Spinal cord (tissue), 10 donors: ENCODE results near the gene CCR5. TPM values are rescaled to one million over a fixed set of nuclear protein-coding genes. Genes with fewer than 3 reads are reported as not detected.

ENCODE experiments used
- DNase-seq, 6 donors: peaks; one replicate each; pipeline versions ENCODE4 v3.0.0 to v3.0.0-alpha.2; 2013 to 2015; ENCODE audit warnings: low spot score in 6 of 6, low read depth in 4 of 6
- H3K27ac ChIP-seq: one replicate; pipeline ENCODE4 v1.5.1; 2013; ENCODE audit warnings: low read depth, low read length, control low read depth
- H3K27me3 ChIP-seq: one replicate; pipeline ENCODE4 v1.6.1; 2013; ENCODE audit warnings: low read length; ENCODE audit not compliant: control insufficient read depth, insufficient read depth
- H3K36me3 ChIP-seq: one replicate; pipeline ENCODE4 v1.6.1; 2013; ENCODE audit warnings: low read length; ENCODE audit not compliant: control insufficient read depth, insufficient read depth
- H3K4me1 ChIP-seq: one replicate; pipeline ENCODE4 v1.6.1; 2013; ENCODE audit warnings: low read length; ENCODE audit not compliant: control insufficient read depth, insufficient read depth
- H3K4me3 ChIP-seq: one replicate; pipeline ENCODE4 v1.5.1; 2013; ENCODE audit warnings: low read depth, low read length, control low read depth
- H3K9me3 ChIP-seq: one replicate; pipeline ENCODE4 v1.6.1; 2013; ENCODE audit warnings: low read length; ENCODE audit not compliant: control insufficient read depth, insufficient read depth
- WGBS: methylation state at CpG from one replicate; pipeline ENCODE4 v1.1.5; 2013; ENCODE audit warnings: missing lambda C conversion rate; ENCODE audit not compliant: insufficient coverage; 5-methylcytosine and 5-hydroxymethylcytosine counted together
- polyA plus RNA-seq, 2 donors: library from polyadenylated mRNA; unstranded; fragments of 120-200 nt; gene quantifications; one replicate each; pipeline ENCODE4 v1.2.1, GENCODE V29; 2013; ENCODE audit not compliant: insufficient read length in 2 of 2
- total RNA-seq, 2 donors: library from RNA; depleted of rRNA in 1 of 2; stranded (reverse); fragments of 120-200 nt in 1 of 2; fragments of >200 nt in 1 of 2; gene quantifications; one replicate each; pipeline versions ENCODE4 v1.2.3 to v1.2.4, GENCODE V29; 2013 to 2014
- donor health status: healthy.

CCR5 gene
- total and polyA plus RNA-seq, 4 donors: 0.11 to 0.79 (median 0.35) TPM

DNA sequence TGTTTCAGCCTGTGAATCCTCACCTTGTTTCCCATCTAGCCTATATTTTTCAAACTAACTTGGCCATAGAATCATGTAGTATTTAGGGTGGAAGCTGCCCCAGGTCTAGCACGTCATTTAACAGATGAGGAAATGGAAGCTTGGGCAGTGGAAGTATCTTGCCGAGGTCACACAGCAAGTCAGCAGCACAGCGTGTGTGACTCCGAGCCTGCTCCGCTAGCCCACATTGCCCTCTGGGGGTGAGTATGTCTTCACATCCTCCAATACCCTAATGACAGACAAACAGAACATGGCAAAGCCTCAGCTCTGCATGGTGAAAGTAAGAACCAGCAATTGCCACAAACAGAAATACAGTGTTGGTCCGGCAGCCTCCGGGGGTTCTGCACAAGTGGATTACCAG, 2.2 kb upstream of the CCR5 start:
- Histone ChIP-seq H3K4me3 (no peak overlapping the region), H3K9me3 (no peaks in the 10 kb centered on the region), H3K27ac (no peak overlapping the region), H3K27me3 (no peaks in the 10 kb centered on the region), H3K36me3 (no peaks in the 10 kb centered on the region), H3K4me1 (no peaks in the 10 kb centered on the region)
- DNase-seq: peak in 1 of 6 donors; percentile 20
- WGBS: no CpG with 5 or more reads among the region's 7 CpGs

- WGBS: 54% methylated on average over 2 of the region's 4 CpGs
- DNase-seq: peak in 1 of 6 donors; percentile 58
- Histone ChIP-seq H3K9me3 (no peaks in the 10 kb centered on the region), H3K27ac (no peak overlapping the region), H3K4me1 (no peaks in the 10 kb centered on the region), H3K27me3 (no peaks in the 10 kb centered on the region), H3K36me3 (no peaks in the 10 kb centered on the region), H3K4me3 (no peak overlapping the region)
Measured at GRCh38 chr3:46369151-46369550, 1.6 kb upstream of the CCR5 start.

DNA sequence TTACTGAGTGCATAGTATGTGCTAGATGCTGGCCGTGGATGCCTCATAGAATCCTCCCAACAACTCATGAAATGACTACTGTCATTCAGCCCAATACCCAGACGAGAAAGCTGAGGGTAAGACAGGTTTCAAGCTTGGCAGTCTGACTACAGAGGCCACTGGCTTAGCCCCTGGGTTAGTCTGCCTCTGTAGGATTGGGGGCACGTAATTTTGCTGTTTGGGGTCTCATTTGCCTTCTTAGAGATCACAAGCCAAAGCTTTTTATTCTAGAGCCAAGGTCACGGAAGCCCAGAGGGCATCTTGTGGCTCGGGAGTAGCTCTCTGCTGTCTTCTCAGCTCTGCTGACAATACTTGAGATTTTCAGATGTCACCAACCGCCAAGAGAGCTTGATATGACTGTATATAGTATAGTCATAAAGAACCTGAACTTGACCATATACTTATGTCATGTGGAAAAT, 1.0 kb upstream of the CCR5 start:
- Histone ChIP-seq H3K27ac (no peak overlapping the region), H3K27me3 (no peaks in the 10 kb centered on the region), H3K36me3 (no peaks in the 10 kb centered on the region), H3K4me1 (no peaks in the 10 kb centered on the region), H3K4me3 (no peak overlapping the region), H3K9me3 (no peaks in the 10 kb centered on the region)
- no peak for DNase-seq
- 93% methylated on average over 3 of the region's 6 CpGs for WGBS

DNA sequence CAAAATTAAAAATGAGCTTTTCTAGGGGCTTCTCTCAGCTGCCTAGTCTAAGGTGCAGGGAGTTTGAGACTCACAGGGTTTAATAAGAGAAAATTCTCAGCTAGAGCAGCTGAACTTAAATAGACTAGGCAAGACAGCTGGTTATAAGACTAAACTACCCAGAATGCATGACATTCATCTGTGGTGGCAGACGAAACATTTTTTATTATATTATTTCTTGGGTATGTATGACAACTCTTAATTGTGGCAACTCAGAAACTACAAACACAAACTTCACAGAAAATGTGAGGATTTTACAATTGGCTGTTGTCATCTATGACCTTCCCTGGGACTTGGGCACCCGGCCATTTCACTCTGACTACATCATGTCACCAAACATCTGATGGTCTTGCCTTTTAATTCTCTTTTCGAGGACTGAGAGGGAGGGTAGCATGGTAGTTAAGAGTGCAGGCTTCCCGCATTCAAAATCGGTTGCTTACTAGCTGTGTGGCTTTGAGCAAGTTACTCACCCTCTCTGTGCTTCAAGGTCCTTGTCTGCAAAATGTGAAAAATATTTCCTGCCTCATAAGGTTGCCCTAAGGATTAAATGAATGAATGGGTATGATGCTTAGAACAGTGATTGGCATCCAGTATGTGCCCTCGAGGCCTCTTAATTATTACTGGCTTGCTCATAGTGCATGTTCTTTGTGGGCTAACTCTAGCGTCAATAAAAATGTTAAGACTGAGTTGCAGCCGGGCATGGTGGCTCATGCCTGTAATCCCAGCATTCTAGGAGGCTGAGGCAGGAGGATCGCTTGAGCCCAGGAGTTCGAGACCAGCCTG, 984 bp downstream of the CCR5 start:
- no peak for DNase-seq
- Histone ChIP-seq H3K4me1 (no peaks in the 10 kb centered on the region), H3K27ac (no peak overlapping the region), H3K4me3 (no peak overlapping the region), H3K27me3 (no peaks in the 10 kb centered on the region), H3K36me3 (no peaks in the 10 kb centered on the region), H3K9me3 (no peaks in the 10 kb centered on the region)
- 73% methylated on average over 6 of the region's 10 CpGs for WGBS

DNA sequence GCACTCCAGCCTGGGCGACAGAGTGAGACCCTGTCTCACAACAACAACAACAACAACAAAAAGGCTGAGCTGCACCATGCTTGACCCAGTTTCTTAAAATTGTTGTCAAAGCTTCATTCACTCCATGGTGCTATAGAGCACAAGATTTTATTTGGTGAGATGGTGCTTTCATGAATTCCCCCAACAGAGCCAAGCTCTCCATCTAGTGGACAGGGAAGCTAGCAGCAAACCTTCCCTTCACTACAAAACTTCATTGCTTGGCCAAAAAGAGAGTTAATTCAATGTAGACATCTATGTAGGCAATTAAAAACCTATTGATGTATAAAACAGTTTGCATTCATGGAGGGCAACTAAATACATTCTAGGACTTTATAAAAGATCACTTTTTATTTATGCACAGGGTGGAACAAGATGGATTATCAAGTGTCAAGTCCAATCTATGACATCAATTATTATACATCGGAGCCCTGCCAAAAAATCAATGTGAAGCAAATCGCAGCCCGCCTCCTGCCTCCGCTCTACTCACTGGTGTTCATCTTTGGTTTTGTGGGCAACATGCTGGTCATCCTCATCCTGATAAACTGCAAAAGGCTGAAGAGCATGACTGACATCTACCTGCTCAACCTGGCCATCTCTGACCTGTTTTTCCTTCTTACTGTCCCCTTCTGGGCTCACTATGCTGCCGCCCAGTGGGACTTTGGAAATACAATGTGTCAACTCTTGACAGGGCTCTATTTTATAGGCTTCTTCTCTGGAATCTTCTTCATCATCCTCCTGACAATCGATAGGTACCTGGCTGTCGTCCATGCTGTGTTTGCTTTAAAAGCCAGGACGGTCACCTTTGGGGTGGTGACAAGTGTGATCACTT, 2.0 kb downstream of the CCR5 start:
- no peak overlapping the region for H3K27ac ChIP-seq
- H3K36me3 ChIP-seq: no peaks in the 10 kb centered on the region
- no peaks in the 10 kb centered on the region for H3K27me3 ChIP-seq
- no peak overlapping the region for H3K4me3 ChIP-seq
- no peak for DNase-seq
- 89% methylated on average over 6 of the region's 9 CpGs for WGBS
- no peaks in the 10 kb centered on the region for H3K9me3 ChIP-seq
- no peaks in the 10 kb centered on the region for H3K4me1 ChIP-seq

- no peak overlapping the region for H3K4me3 ChIP-seq
- no peak for DNase-seq
- H3K36me3 ChIP-seq: no peaks in the 10 kb centered on the region
- 81% methylated on average over 3 of the region's 3 CpGs for WGBS
- no peaks in the 10 kb centered on the region for H3K9me3 ChIP-seq
- peaks cover under 1% of the 10 kb centered on the region for H3K4me1 ChIP-seq
- no peaks in the 10 kb centered on the region for H3K27me3 ChIP-seq
- H3K27ac ChIP-seq: no peak overlapping the region
Measured at GRCh38 chr3:46374755-46375154, 4.0 kb downstream of the CCR5 start.

GRCh38 chr3:46375218-46375617, 4.5 kb downstream of the CCR5 start:
- no peaks in the 10 kb centered on the region for H3K27me3 ChIP-seq
- H3K4me3 ChIP-seq: no peak overlapping the region
- H3K9me3 ChIP-seq: no peaks in the 10 kb centered on the region
- H3K27ac ChIP-seq: no peak overlapping the region
- no peaks in the 10 kb centered on the region for H3K36me3 ChIP-seq
- DNase-seq: no peak
- H3K4me1 ChIP-seq: peaks cover 3% of the 10 kb centered on the region
- whole genome bisulfite sequencing: no CpG with 5 or more reads among the region's 2 CpGs

GRCh38 chr3:46375814-46376213, 5.1 kb downstream of the CCR5 start:
- no peak overlapping the region for H3K4me3 ChIP-seq
- H3K27me3 ChIP-seq: no peaks in the 10 kb centered on the region
- WGBS: 0% methylated on average over 1 of the region's 2 CpGs
- H3K27ac ChIP-seq: no peak overlapping the region
- peak in 1 of 6 donors; percentile 6 for DNase-seq
- peaks cover 3% of the 10 kb centered on the region for H3K4me1 ChIP-seq
- no peaks in the 10 kb centered on the region for H3K9me3 ChIP-seq
- no peaks in the 10 kb centered on the region for H3K36me3 ChIP-seq

DNA sequence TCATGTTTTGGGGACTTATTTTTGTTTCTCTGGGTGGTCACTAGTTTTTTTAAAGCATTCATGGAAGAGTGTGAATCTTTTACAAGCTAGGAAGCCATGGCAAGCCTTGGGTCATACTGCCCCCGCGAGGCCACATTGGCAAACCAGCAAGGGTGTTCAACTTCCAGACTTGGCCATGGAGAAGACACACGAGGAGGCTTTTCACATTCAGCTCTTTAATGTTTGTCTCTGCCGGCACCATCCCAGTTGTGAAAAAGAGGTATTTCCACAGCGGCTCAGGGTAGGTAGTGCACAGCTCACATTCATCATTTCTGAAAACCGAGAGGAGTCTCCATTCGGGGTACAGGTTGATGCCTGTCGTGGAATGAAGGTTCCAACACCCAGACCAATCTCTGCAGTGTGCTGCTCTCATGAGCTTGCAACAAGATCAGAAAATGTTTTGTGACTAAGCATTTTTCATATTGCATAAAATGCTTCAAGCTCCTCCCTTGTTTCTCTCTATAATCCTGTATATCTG, 7.7 kb downstream of the CCR5 start:
- DNase-seq: peak in 5 of 6 donors; percentile 43 to 90 (median 65)
- Histone ChIP-seq H3K27me3 (no peaks in the 10 kb centered on the region), H3K4me1 (peaks cover 3% of the 10 kb centered on the region), H3K9me3 (no peaks in the 10 kb centered on the region), H3K27ac (no peak overlapping the region), H3K36me3 (no peaks in the 10 kb centered on the region), H3K4me3 (no peak overlapping the region)
- WGBS: 26% methylated on average over 6 of the region's 8 CpGs
